K562 (cell line): ENCODE measurements around the gene TMEM217. TPM values are rescaled to one million over a fixed set of nuclear protein-coding genes. Genes with fewer than 3 reads are reported as not detected.

Source experiments
- ARID2 ChIP-seq: fragments of 450-650 bp; IDR thresholded peaks from 2 replicates; pipeline ENCODE4 v1.6.1; 2017; ENCODE audit warnings: antibody characterized with exemption, mild to moderate bottlenecking
- ARNT ChIP-seq, 2 experiments: fragments of 450-650 bp; IDR thresholded peaks; 2 replicates each; pipeline ENCODE4 v1.6.1; 2016; ENCODE audit warnings: mild to moderate bottlenecking in 1 of 2
- CBFA2T2 ChIP-seq: fragments of 450-650 bp; conservative IDR thresholded peaks from 2 replicates; pipeline ENCODE4 v1.6.1; 2017; ENCODE audit warnings: mild to moderate bottlenecking
- CBX8 ChIP-seq: fragments of 200-600 bp; sonication (generic); IDR thresholded peaks from 2 replicates; pipeline ENCODE4 v1.6.1; 2012; ENCODE audit warnings: borderline replicate concordance, mixed run types, low read depth, mild to moderate bottlenecking, moderate library complexity, mixed read lengths, low read length, control low read depth, inconsistent platforms; ENCODE audit not compliant: poor library complexity, severe bottlenecking; ENCODE audit errors: extremely low read depth
- EWSR1 ChIP-seq: fragments of 450-650 bp; IDR thresholded peaks from 2 replicates; pipeline ENCODE4 v1.6.1; 2018; ENCODE audit warnings: borderline replicate concordance, mild to moderate bottlenecking, low read depth, moderate library complexity; ENCODE audit not compliant: partially characterized antibody
- FOXA1 ChIP-seq: fragments of 450-650 bp; IDR thresholded peaks from 2 replicates; pipeline ENCODE4 v1.6.1; 2016; ENCODE audit warnings: mild to moderate bottlenecking, borderline replicate concordance
- GABPB1 ChIP-seq: sonication (generic); formaldehyde crosslinking; IDR thresholded peaks from 2 replicates; pipeline ENCODE4 v1.8.0; 2022; ENCODE audit warnings: mild to moderate bottlenecking, missing genetic modification reagents
- GABPB2 ChIP-seq: fragments of 250-450 bp; sonication (Bioruptor Pico); conservative IDR thresholded peaks from 2 replicates; pipeline ENCODE4 v1.5.1; 2021; ENCODE audit warnings: mild to moderate bottlenecking
- ILF3 ChIP-seq: fragments of 450-650 bp; IDR thresholded peaks from 2 replicates; pipeline ENCODE4 v1.6.1; 2018; ENCODE audit warnings: antibody characterized with exemption, mild to moderate bottlenecking, moderate library complexity, borderline replicate concordance
- NFIX ChIP-seq: fragments of 250-450 bp; sonication (Bioruptor Pico); IDR thresholded peaks from 2 replicates; pipeline ENCODE4 v1.4.0; 2020; ENCODE audit warnings: low read depth, mild to moderate bottlenecking, moderate library complexity
- NFYB ChIP-seq: IDR thresholded peaks from 2 replicates; pipeline ENCODE4 v1.6.1; 2011; ENCODE audit warnings: mild to moderate bottlenecking, moderate library complexity; ENCODE audit not compliant: insufficient read length; ENCODE audit errors: extremely low read depth
- POLR2AphosphoS5 ChIP-seq: IDR thresholded peaks from 2 replicates; pipeline ENCODE4 v1.6.1; 2011; ENCODE audit warnings: mild to moderate bottlenecking, low read depth, low read length, moderate library complexity; ENCODE audit not compliant: control insufficient read depth, insufficient read depth
- POU5F1 ChIP-seq: fragments of 150-350 bp; IDR thresholded peaks from 2 replicates; pipeline ENCODE4 v1.6.1; 2014; ENCODE audit warnings: borderline replicate concordance, low read length, low read depth, mild to moderate bottlenecking; ENCODE audit not compliant: partially characterized antibody
- RUNX1 ChIP-seq: sonication (generic); IDR thresholded peaks from 2 replicates; pipeline ENCODE4 v1.6.1; 2016; ENCODE audit warnings: antibody characterized with exemption, low read depth
- ZKSCAN8 ChIP-seq: fragments of 200-800 bp; sonication (Bioruptor generic); IDR thresholded peaks from 2 replicates; pipeline ENCODE4 v1.6.1; 2016; ENCODE audit warnings: missing genetic modification characterization, missing compliant biosample characterization
- ZNF354B ChIP-seq: fragments of 250-450 bp; sonication (Bioruptor Pico); IDR thresholded peaks from 2 replicates; pipeline ENCODE4 v1.4.0; 2020
- ZNF644 ChIP-seq: fragments of 200-800 bp; sonication (Bioruptor generic); IDR thresholded peaks from 2 replicates; pipeline ENCODE4 v1.6.1; 2016; ENCODE audit warnings: low read depth, missing genetic modification characterization, missing compliant biosample characterization
- polyA plus RNA-seq, 8 experiments: library from polyadenylated mRNA; depleted of rRNA in 4 of 8; stranded (reverse) in 5 of 8; unstranded in 3 of 8; fragments of >200 nt; fragmentation: Nextera tagmentation in 2 of 8; fragmentation: Illumina TruSeq in 1 of 8; extraction: Ambion mirVana in 2 of 8; extraction: Trizol in 1 of 8; gene quantifications; 2 replicates each; pipeline versions ENCODE4 v1.2.1 to v1.2.3, GENCODE V29; 2011 to 2014; ENCODE audit warnings: inconsistent platforms in 1 of 8, missing spikeins in 1 of 8
- total RNA-seq, 7 experiments: library from RNA; depleted of rRNA in 6 of 7; stranded (reverse); fragments of >200 nt in 6 of 7; fragmentation: Illumina TruSeq in 2 of 7; extraction: Trizol in 2 of 7; gene quantifications; 2 replicates each; pipeline versions ENCODE4 v1.2.1 to v1.2.3, GENCODE V29; 2011 to 2021; ENCODE audit warnings: low replicate concordance in 1 of 7
- TF ChIP-seq, protein P1 (sequence below): fragments of 250-450 bp; sonication (Bioruptor Pico); IDR thresholded peaks from 2 replicates; pipeline ENCODE4 v1.4.0; 2020
- TF ChIP-seq, protein P2 (sequence below): fragments of 150-350 bp; IDR thresholded peaks from 2 replicates; pipeline ENCODE4 v1.6.1; 2014; ENCODE audit warnings: low read depth, mild to moderate bottlenecking, low read length, borderline replicate concordance

Gene TMEM217
- total and polyA plus RNA-seq, 9 of the 15 experiments (the other 6 are each of a cell fraction or from before 2014, with no cell fraction given): 1.3 to 8.0 (median 1.9) TPM

GRCh38 chr6:37204014-37204751 lies 53.8 kb downstream of the TMEM217 start (continued):
- TF ChIP-seq, protein P1, sequence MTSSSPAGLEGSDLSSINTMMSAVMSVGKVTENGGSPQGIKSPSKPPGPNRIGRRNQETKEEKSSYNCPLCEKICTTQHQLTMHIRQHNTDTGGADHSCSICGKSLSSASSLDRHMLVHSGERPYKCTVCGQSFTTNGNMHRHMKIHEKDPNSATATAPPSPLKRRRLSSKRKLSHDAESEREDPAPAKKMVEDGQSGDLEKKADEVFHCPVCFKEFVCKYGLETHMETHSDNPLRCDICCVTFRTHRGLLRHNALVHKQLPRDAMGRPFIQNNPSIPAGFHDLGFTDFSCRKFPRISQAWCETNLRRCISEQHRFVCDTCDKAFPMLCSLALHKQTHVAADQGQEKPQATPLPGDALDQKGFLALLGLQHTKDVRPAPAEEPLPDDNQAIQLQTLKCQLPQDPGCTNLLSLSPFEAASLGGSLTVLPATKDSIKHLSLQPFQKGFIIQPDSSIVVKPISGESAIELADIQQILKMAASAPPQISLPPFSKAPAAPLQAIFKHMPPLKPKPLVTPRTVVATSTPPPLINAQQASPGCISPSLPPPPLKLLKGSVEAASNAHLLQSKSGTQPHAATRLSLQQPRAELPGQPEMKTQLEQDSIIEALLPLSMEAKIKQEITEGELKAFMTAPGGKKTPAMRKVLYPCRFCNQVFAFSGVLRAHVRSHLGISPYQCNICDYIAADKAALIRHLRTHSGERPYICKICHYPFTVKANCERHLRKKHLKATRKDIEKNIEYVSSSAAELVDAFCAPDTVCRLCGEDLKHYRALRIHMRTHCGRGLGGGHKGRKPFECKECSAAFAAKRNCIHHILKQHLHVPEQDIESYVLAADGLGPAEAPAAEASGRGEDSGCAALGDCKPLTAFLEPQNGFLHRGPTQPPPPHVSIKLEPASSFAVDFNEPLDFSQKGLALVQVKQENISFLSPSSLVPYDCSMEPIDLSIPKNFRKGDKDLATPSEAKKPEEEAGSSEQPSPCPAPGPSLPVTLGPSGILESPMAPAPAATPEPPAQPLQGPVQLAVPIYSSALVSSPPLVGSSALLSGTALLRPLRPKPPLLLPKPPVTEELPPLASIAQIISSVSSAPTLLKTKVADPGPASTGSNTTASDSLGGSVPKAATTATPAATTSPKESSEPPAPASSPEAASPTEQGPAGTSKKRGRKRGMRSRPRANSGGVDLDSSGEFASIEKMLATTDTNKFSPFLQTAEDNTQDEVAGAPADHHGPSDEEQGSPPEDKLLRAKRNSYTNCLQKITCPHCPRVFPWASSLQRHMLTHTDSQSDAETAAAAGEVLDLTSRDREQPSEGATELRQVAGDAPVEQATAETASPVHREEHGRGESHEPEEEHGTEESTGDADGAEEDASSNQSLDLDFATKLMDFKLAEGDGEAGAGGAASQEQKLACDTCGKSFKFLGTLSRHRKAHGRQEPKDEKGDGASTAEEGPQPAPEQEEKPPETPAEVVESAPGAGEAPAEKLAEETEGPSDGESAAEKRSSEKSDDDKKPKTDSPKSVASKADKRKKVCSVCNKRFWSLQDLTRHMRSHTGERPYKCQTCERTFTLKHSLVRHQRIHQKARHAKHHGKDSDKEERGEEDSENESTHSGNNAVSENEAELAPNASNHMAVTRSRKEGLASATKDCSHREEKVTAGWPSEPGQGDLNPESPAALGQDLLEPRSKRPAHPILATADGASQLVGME (CRISPR knock-in tag): 0 out of 2 replicates have a peak, but pooled peaks have one; percentile 65
- TF ChIP-seq ARNT (IDR thresholded peaks at IDR 0.05) (peak; percentile 86 to 94; a peak in 3 of 4 replicates), ZNF354B (CRISPR knock-in tag) (no peak), GABPB1 (CRISPR knock-in tag) (no peak), NFYB (no peak), FOXA1 (no peak), POU5F1 (no peak), GABPB2 (CRISPR knock-in tag) (no peak), CBX8 (no peak), ILF3 (no peak), POLR2AphosphoS5 (no peak), ARID2 (peak; percentile 97), RUNX1 (no peak), NFIX (no peak), ZNF644 (tag) (no peak), EWSR1 (no peak), ZKSCAN8 (CRISPR knock-in tag) (no peak), CBFA2T2 (no peak)
- TF ChIP-seq, protein P2, sequence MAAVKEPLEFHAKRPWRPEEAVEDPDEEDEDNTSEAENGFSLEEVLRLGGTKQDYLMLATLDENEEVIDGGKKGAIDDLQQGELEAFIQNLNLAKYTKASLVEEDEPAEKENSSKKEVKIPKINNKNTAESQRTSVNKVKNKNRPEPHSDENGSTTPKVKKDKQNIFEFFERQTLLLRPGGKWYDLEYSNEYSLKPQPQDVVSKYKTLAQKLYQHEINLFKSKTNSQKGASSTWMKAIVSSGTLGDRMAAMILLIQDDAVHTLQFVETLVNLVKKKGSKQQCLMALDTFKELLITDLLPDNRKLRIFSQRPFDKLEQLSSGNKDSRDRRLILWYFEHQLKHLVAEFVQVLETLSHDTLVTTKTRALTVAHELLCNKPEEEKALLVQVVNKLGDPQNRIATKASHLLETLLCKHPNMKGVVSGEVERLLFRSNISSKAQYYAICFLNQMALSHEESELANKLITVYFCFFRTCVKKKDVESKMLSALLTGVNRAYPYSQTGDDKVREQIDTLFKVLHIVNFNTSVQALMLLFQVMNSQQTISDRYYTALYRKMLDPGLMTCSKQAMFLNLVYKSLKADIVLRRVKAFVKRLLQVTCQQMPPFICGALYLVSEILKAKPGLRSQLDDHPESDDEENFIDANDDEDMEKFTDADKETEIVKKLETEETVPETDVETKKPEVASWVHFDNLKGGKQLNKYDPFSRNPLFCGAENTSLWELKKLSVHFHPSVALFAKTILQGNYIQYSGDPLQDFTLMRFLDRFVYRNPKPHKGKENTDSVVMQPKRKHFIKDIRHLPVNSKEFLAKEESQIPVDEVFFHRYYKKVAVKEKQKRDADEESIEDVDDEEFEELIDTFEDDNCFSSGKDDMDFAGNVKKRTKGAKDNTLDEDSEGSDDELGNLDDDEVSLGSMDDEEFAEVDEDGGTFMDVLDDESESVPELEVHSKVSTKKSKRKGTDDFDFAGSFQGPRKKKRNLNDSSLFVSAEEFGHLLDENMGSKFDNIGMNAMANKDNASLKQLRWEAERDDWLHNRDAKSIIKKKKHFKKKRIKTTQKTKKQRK: no peak
